Stomach (tissue), 9 donors: ENCODE measurements around the gene HSD17B4. TPM values are rescaled to one million over a fixed set of nuclear protein-coding genes. Genes with fewer than 3 reads are reported as not detected.

Source experiments
- DNase-seq, 2 donors: peaks; one replicate each; pipeline versions ENCODE4 v3.0.0 to v3.0.0-alpha.2; 2013 to 2019
- H3K27ac ChIP-seq, 5 donors: fragments of 200-600 bp in 4 of 5; sonication (generic) in 4 of 5; one replicate each; pipeline ENCODE4 v1.5.1; 2013 to 2019; ENCODE audit warnings: mild to moderate bottlenecking in 1 of 5, moderate library complexity in 1 of 5
- H3K27me3 ChIP-seq, 3 donors: fragments of 200-600 bp; sonication (generic); one replicate each; pipeline ENCODE4 v1.5.1; 2017 to 2019; ENCODE audit warnings: mixed run types in 1 of 3
- H3K36me3 ChIP-seq, 4 donors: fragments of 200-600 bp; sonication (generic); 1 replicate in 3 of 4; 2 replicates in 1 of 4; pipeline ENCODE4 v1.5.1; 2016 to 2019
- H3K4me1 ChIP-seq, 4 donors: fragments of 200-600 bp; sonication (generic); one replicate each; pipeline ENCODE4 v1.5.1; 2016 to 2019
- H3K4me3 ChIP-seq, 4 donors: fragments of 200-600 bp; sonication (generic) in 3 of 4; one replicate each; pipeline ENCODE4 v1.5.1; 2016 to 2019; ENCODE audit warnings: mild to moderate bottlenecking in 1 of 4
- H3K9me3 ChIP-seq, 4 donors: fragments of 200-600 bp; sonication (generic); one replicate each; pipeline ENCODE4 v1.5.1; 2016 to 2019
- CTCF ChIP-seq, 7 experiments: fragments of 450-650 bp in 4 of 7; fragments of 200-600 bp in 3 of 7; sonication (generic) in 3 of 7; IDR thresholded peaks; one replicate each; pipeline ENCODE4 v1.5.1; 2016 to 2019; ENCODE audit warnings: antibody characterized with exemption in 7 of 7, control low read depth in 2 of 7, mild to moderate bottlenecking in 1 of 7
- EP300 ChIP-seq: sonication (generic); formaldehyde crosslinking; IDR thresholded peaks from one replicate; pipeline ENCODE4 v1.6.1; 2017; ENCODE audit warnings: antibody characterized with exemption
- POLR2A ChIP-seq, 4 donors: fragments of 450-650 bp; IDR thresholded peaks; one replicate each; pipeline ENCODE4 v1.6.1; 2016; ENCODE audit warnings: antibody characterized with exemption in 4 of 4, control low read depth in 2 of 4, mild to moderate bottlenecking in 1 of 4, moderate library complexity in 1 of 4
- POLR2AphosphoS5 ChIP-seq, 3 donors: sonication (generic); formaldehyde crosslinking; IDR thresholded peaks; one replicate each; pipeline ENCODE4 v1.6.1; 2016; ENCODE audit warnings: antibody characterized with exemption in 3 of 3
- WGBS, 5 donors: extraction: QIAGEN DNeasy Blood & Tissue Kit in 3 of 5; methylation state at CpG; one replicate each; pipeline versions ENCODE4 v1.1.5 to v1.1.7; 2013 to 2018; 5-methylcytosine and 5-hydroxymethylcytosine counted together
- intact Hi-C: fragments of 100-400 bp; cut with DNase I; formaldehyde crosslinking; loops from one replicate; pipeline ENCODE4 v1.15.1; 2023; ENCODE audit warnings: low total_unique reads
- polyA plus RNA-seq, 3 donors: library from polyadenylated mRNA; stranded (reverse); fragments of 200-250 nt; gene quantifications; one replicate each; pipeline ENCODE4 v1.2.3, GENCODE V29; 2013
- total RNA-seq, 5 donors: library from RNA; depleted of rRNA; stranded (reverse); fragments of >200 nt; gene quantifications; one replicate each; pipeline versions ENCODE4 v1.1.0 to v1.2.3, GENCODE V29; 2014 to 2016
- donor health status: healthy with polysubstance abuse.
- donor health status: Bipolar disorder and iron deficiency.
- donor health status: healthy.

Gene HSD17B4
- total and polyA plus RNA-seq, 8 donors, result 64.3 to 274 (median 172) TPM

- H3K9me3 ChIP-seq, result no peaks in the 10 kb centered on the region
- no peak for DNase-seq
- H3K27me3 ChIP-seq, result no peaks in the 10 kb centered on the region
- TF ChIP-seq EP300, result no peak
- H3K36me3 ChIP-seq, result no peaks in the 10 kb centered on the region
- no peak overlapping the region for H3K4me3 ChIP-seq
- peaks cover 0 to 7% (median 3%) of the 10 kb centered on the region in 4 donors for H3K4me1 ChIP-seq
- intact Hi-C loops, result loop anchor here (10.0 kb wide), 1 partner anchor 141 kb away; no protein-coding TSS in a partner anchor
- no peak overlapping the region for H3K27ac ChIP-seq
- 59 to 73% (median 65%) methylated on average over 4 of the region's 4 CpGs for WGBS, 5 donors
Measured at GRCh38 chr5:119405419-119405818, 46.9 kb upstream of the HSD17B4 start.

GRCh38 chr5:119406551-119407110 lies 45.7 kb upstream of the HSD17B4 start:
- intact Hi-C loops, result loop anchor here (10.0 kb wide), 1 partner anchor 142 kb away; no protein-coding TSS in a partner anchor
- TF ChIP-seq POLR2AphosphoS5 (IDR thresholded peaks at IDR 0.05) (no peak), POLR2A (IDR thresholded peaks at IDR 0.05) (no peak), EP300 (no peak), CTCF (IDR thresholded peaks at IDR 0.05) (no peak)
- no peak overlapping the region for H3K4me3 ChIP-seq
- no peak for DNase-seq
- H3K4me1 ChIP-seq, result peaks cover 0 to 15% (median 10%) of the 10 kb centered on the region in 4 donors
- no peak overlapping the region for H3K27ac ChIP-seq
- H3K27me3 ChIP-seq, result no peaks in the 10 kb centered on the region
- no peaks in the 10 kb centered on the region for H3K9me3 ChIP-seq
- no peaks in the 10 kb centered on the region for H3K36me3 ChIP-seq
- WGBS, 5 donors, result 84 to 94% (median 91%) methylated on average over 5 of the region's 5 CpGs

- Histone ChIP-seq H3K9me3 (no peaks in the 10 kb centered on the region), H3K36me3 (no peaks in the 10 kb centered on the region), H3K4me1 (peaks cover 9 to 28% (median 18%) of the 10 kb centered on the region in 4 donors), H3K27me3 (no peaks in the 10 kb centered on the region), H3K4me3 (no peak overlapping the region), H3K27ac (no peak overlapping the region)
- intact Hi-C loops, result loop anchor here (10.0 kb wide), 1 partner anchor 145 kb away; no protein-coding TSS in a partner anchor
- TF ChIP-seq EP300, result no peak
- no peak for TF ChIP-seq CTCF (IDR thresholded peaks at IDR 0.05)
- TF ChIP-seq POLR2AphosphoS5 (IDR thresholded peaks at IDR 0.05), result no peak
- DNase-seq, result no peak
- WGBS, 5 donors, result 63 to 86% (median 75%) methylated on average over 3 of the region's 3 CpGs
Measured at GRCh38 chr5:119409235-119409815, 43.0 kb upstream of the HSD17B4 start.

GRCh38 chr5:119410448-119411159 lies 41.7 kb upstream of the HSD17B4 start:
- Histone ChIP-seq H3K27me3 (no peaks in the 10 kb centered on the region), H3K27ac (no peak overlapping the region), H3K9me3 (no peaks in the 10 kb centered on the region), H3K36me3 (no peaks in the 10 kb centered on the region), H3K4me3 (no peak overlapping the region), H3K4me1 (peaks cover 9 to 28% (median 18%) of the 10 kb centered on the region in 4 donors)
- 84 to 93% (median 88%) methylated on average over 4 of the region's 4 CpGs for WGBS, 5 donors
- intact Hi-C loops, result no loop called here
- no peak for DNase-seq
- TF ChIP-seq CTCF (IDR thresholded peaks at IDR 0.05) (no peak), POLR2A (IDR thresholded peaks at IDR 0.05) (no peak), POLR2AphosphoS5 (IDR thresholded peaks at IDR 0.05) (no peak), EP300 (no peak)
